Uterine smooth muscle cell (primary cell): Measurements from ENCODE around the gene LRP6. TPM values are rescaled to one million over a fixed set of nuclear protein-coding genes. Genes with fewer than 3 reads are reported as not detected.

Experiments
- total RNA-seq: library from RNA; depleted of rRNA; stranded (reverse); fragments of >200 nt; gene quantifications from 2 replicates; pipeline ENCODE4 v1.2.3, GENCODE V29; 2014

LRP6 gene
- total RNA-seq = 55.7 and 88.0 TPM in 2 replicates

GRCh38 chr12:12266873-12267741 lies at the start of gene LRP6:
Gene LRP6, minus strand, starts transcription at chr12:12267044. Its CDS starts 309 bp downstream, at chr12:12266735.

GRCh38 chr12:12070674-12071656 lies 195.9 kb downstream of the LRP6 start, which contains the start of gene BCL2L14:
Gene BCL2L14, plus strand, starts transcription at chr12:12070939. Its CDS starts 8,367 bp downstream, at chr12:12079306.

Other genes starting within 250 kb of the LRP6 start
- not detected in 2 replicates for gene BCL2L14, start 196.1 kb downstream of the LRP6 start, total RNA-seq
- gene MANSC1, start 83.2 kb upstream of the LRP6 start, total RNA-seq = 0.50 and 0.55 TPM in 2 replicates
- gene BORCS5, start 90.0 kb upstream of the LRP6 start, total RNA-seq = 16.9 and 19.8 TPM in 2 replicates